ENCODE data around the gene CD4.

DNA sequence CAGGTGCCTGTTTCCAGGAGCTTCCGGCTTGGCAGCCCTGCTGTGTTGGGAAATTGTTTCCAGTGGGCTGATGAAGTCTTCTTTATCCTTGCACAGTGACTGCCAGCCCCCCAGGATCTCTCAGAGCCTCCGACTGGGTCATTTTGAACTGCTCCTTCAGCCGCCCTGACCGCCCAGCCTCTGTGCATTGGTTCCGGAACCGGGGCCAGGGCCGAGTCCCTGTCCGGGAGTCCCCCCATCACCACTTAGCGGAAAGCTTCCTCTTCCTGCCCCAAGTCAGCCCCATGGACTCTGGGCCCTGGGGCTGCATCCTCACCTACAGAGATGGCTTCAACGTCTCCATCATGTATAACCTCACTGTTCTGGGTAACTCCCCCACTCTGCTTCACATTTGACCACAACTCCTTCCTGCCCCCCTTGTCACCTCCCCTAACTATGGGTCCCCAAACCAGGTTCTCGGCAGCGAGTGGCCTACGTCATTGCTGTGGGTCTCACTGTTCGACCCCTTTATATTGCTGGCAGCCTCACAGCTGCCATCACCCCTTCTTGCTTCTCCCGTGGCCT, 14.7 kb upstream of the CD4 start:
- no peak for TF ChIP-seq POLR2A (IDR thresholded peaks at IDR 0.05)
- TF ChIP-seq, protein P1, sequence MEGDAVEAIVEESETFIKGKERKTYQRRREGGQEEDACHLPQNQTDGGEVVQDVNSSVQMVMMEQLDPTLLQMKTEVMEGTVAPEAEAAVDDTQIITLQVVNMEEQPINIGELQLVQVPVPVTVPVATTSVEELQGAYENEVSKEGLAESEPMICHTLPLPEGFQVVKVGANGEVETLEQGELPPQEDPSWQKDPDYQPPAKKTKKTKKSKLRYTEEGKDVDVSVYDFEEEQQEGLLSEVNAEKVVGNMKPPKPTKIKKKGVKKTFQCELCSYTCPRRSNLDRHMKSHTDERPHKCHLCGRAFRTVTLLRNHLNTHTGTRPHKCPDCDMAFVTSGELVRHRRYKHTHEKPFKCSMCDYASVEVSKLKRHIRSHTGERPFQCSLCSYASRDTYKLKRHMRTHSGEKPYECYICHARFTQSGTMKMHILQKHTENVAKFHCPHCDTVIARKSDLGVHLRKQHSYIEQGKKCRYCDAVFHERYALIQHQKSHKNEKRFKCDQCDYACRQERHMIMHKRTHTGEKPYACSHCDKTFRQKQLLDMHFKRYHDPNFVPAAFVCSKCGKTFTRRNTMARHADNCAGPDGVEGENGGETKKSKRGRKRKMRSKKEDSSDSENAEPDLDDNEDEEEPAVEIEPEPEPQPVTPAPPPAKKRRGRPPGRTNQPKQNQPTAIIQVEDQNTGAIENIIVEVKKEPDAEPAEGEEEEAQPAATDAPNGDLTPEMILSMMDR (IDR thresholded peaks at IDR 0.05): no peak
